ENCODE results near the gene FYN. TPM values are rescaled to one million over a fixed set of nuclear protein-coding genes. Genes with fewer than 3 reads are reported as not detected.

Gene FYN
- total and polyA plus RNA-seq, 10 of the 15 experiments (the other 5 are each of a cell fraction or from before 2014, with no cell fraction given): 51.4 to 247 (median 138) TPM

GRCh38 chr6:111831408-111831807 is 41.8 kb downstream of the FYN start:
- in situ Hi-C loops (cut with MboI): loop anchor here (25.0 kb wide), 1 partner anchor 1806 kb away; no protein-coding TSS in a partner anchor
- no peak for FAIRE-seq

More at GRCh38 chr6:111831408-111831807, 41.8 kb downstream of the FYN start:
- CTCF ChIA-PET: interaction anchor here (0.8 kb wide), 2 partner anchors 13 to 30 kb away, joined by 3 read pairs; no protein-coding TSS in a partner anchor
- H3K27me3 ChIP-seq (replicated peaks in 1 of 2; ENCODE audit: control insufficient read depth in 2 of 2, insufficient read depth in 2 of 2, low read length in 1 of 2): no peaks in the 10 kb centered on the region
- H3K4me3 ChIP-seq: no peak overlapping the region
- no peak for ATAC-seq
- WGBS (ENCODE audit: insufficient coverage, insufficient replicate concordance, low lambda C conversion rate, missing lambda C conversion rate): 64% methylated on average over 2 of the region's 2 CpGs
- no peak overlapping the region for H3K27ac ChIP-seq (ENCODE audit: control insufficient read depth, insufficient read depth)
- intact Hi-C loops (cut with micrococcal nuclease; ENCODE audit: unreplicated experiment): no loop called here
- DNase-seq (ENCODE audit: low read depth, low spot score): no peak
- SMC1A ChIA-PET (ENCODE audit: uncharacterized antibody, unreplicated experiment): interaction anchor here (0.8 to 2.5 kb wide), 4 partner anchors 14 to 209 kb away, joined by 3 to 7 read pairs (median 4); no protein-coding TSS in a partner anchor
- no peak overlapping the region for H3K9ac ChIP-seq (ENCODE audit: control insufficient read depth, insufficient read depth, low read length)
- H3K36me3 ChIP-seq (ENCODE audit: control insufficient read depth in 2 of 2, insufficient read depth in 2 of 2, low read length in 1 of 2): peaks cover 3 to 8% of the 10 kb centered on the region in 2 experiments; a peak in 3 of 4 replicates
- RAD21 ChIA-PET (ENCODE audit: unreplicated experiment): interaction anchor here (1.5 kb wide), 1 partner anchor 13 kb away, joined by 4 read pairs; no protein-coding TSS in a partner anchor
- H3K79me2 ChIP-seq (ENCODE audit: control insufficient read depth, insufficient read depth, low read length): peaks cover 36% of the 10 kb centered on the region
- TF ChIP-seq ZNF384 (IDR thresholded peaks at IDR 0.05; ENCODE audit: borderline replicate concordance, low read depth, low read length) (no peak), ZNF217 (IDR thresholded peaks at IDR 0.05) (no peak), HDGF (IDR thresholded peaks at IDR 0.05) (no peak), CBX5 (IDR thresholded peaks at IDR 0.05; ENCODE audit: low read depth) (no peak), TBL1XR1 (IDR thresholded peaks at IDR 0.05; ENCODE audit: low read depth, low read length) (no peak), SUZ12 (IDR thresholded peaks at IDR 0.05; ENCODE audit: unreplicated experiment) (no peak), EED (IDR thresholded peaks at IDR 0.05; ENCODE audit: low read depth) (no peak), RAD21 (IDR thresholded peaks at IDR 0.05; ENCODE audit: insufficient read depth, low read depth, low read length) (no peak), TCF12 (IDR thresholded peaks at IDR 0.05; ENCODE audit: low read depth, low read length) (no peak), ATF7 (IDR thresholded peaks at IDR 0.05; ENCODE audit: low read depth) (no peak), TCF3 (IDR thresholded peaks at IDR 0.05; ENCODE audit: borderline replicate concordance, insufficient read depth, low read depth, low read length) (no peak), BCL3 (IDR thresholded peaks at IDR 0.05; ENCODE audit: borderline replicate concordance, insufficient read depth, low read depth, low read length, poor library complexity, severe bottlenecking) (no peak), NR2C1 (IDR thresholded peaks at IDR 0.05) (no peak), ZZZ3 (IDR thresholded peaks at IDR 0.05; ENCODE audit: control insufficient read depth, insufficient read length, low read depth) (no peak), EZH2 (IDR thresholded peaks at IDR 0.05; ENCODE audit: borderline replicate concordance, control insufficient read depth, low read depth, low read length) (no peak), POLR2AphosphoS5 (IDR thresholded peaks at IDR 0.05; ENCODE audit: low read length) (no peak), RBBP5 (conservative IDR thresholded peaks at IDR 0.05) (no peak), PRDM15 (CRISPR knock-in tag; IDR thresholded peaks at IDR 0.05) (no peak)
- TF ChIP-seq, protein P1, sequence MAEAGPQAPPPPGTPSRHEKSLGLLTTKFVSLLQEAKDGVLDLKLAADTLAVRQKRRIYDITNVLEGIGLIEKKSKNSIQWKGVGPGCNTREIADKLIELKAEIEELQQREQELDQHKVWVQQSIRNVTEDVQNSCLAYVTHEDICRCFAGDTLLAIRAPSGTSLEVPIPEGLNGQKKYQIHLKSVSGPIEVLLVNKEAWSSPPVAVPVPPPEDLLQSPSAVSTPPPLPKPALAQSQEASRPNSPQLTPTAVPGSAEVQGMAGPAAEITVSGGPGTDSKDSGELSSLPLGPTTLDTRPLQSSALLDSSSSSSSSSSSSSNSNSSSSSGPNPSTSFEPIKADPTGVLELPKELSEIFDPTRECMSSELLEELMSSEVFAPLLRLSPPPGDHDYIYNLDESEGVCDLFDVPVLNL (IDR thresholded peaks at IDR 0.05; ENCODE audit: low read depth, low read length): no peak
- H4K20me1 ChIP-seq (ENCODE audit: control insufficient read depth, insufficient read depth): no peaks in the 10 kb centered on the region
- peaks cover 17% of the 10 kb centered on the region for H3K4me1 ChIP-seq (ENCODE audit: control insufficient read depth, insufficient read depth, low read length)
- no peaks in the 10 kb centered on the region for H3K9me3 ChIP-seq (replicated peaks; ENCODE audit: control insufficient read depth, insufficient read depth, low read length)
- POLR2A ChIA-PET: no interaction called here
- no TSS peak for BruUV-seq (replicated peaks)
- H2AFZ ChIP-seq (ENCODE audit: control insufficient read depth, low read depth, low read length): no peak overlapping the region
- no peak overlapping the region for H3K4me2 ChIP-seq (ENCODE audit: control insufficient read depth, insufficient read depth)
